ENCODE data around the gene PA2G4. TPM values are rescaled to one million over a fixed set of nuclear protein-coding genes. Genes with fewer than 3 reads are reported as not detected.
"Not testable (repeated sequence)": the region's sequence is repeated elsewhere in the genome, so short reads cannot be mapped to it uniquely, and the experiment has no call there.

Gene PA2G4
- total and polyA plus RNA-seq, 10 of the 15 experiments (the other 5 are each of a cell fraction or from before 2014, with no cell fraction given), result 148 to 514 (median 406) TPM

DNA sequence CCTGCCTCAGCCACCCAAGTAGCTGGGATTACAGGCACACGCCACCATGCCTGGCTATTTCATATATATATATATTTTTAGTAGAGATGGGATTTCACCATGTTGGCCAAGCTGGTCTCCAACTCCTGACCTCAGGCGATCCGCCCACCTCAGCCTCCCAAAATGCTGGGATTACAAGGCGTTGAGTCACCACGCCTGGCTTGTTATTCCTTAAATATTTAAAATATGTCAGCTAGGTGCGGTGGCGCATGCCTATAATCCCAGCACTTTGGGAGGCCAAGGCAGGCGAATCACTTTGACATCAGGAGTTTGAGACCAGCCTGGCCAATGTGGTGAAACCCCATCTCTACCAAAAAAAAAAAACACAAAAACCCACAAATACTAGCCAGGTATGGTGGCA lies 44.4 kb upstream of the PA2G4 start:
- H3K4me1 ChIP-seq (ENCODE audit: control insufficient read depth, insufficient read depth, low read length); H3K36me3 ChIP-seq (ENCODE audit: control insufficient read depth in 2 of 2, insufficient read depth in 2 of 2, low read length in 1 of 2); RAD21 ChIA-PET (ENCODE audit: unreplicated experiment); H3K79me2 ChIP-seq (ENCODE audit: control insufficient read depth, insufficient read depth, low read length); POLR2A ChIA-PET; H2AFZ ChIP-seq (ENCODE audit: control insufficient read depth, low read depth, low read length); H4K20me1 ChIP-seq (ENCODE audit: control insufficient read depth, insufficient read depth); in situ Hi-C loops (cut with MboI); H3K4me3 ChIP-seq; H3K27me3 ChIP-seq (replicated peaks in 1 of 2; ENCODE audit: control insufficient read depth in 2 of 2, insufficient read depth in 2 of 2, low read length in 1 of 2); intact Hi-C loops (cut with micrococcal nuclease; ENCODE audit: unreplicated experiment); BruUV-seq (replicated peaks); SMC1A ChIA-PET (ENCODE audit: uncharacterized antibody, unreplicated experiment); H3K9me3 ChIP-seq (replicated peaks; ENCODE audit: control insufficient read depth, insufficient read depth, low read length); H3K27ac ChIP-seq (ENCODE audit: control insufficient read depth, insufficient read depth); ATAC-seq; CTCF ChIA-PET; H3K9ac ChIP-seq (ENCODE audit: control insufficient read depth, insufficient read depth, low read length); FAIRE-seq; H3K4me2 ChIP-seq (ENCODE audit: control insufficient read depth, insufficient read depth); DNase-seq (ENCODE audit: low read depth, low spot score): not testable (repeated sequence)
- WGBS (ENCODE audit: insufficient coverage, insufficient replicate concordance, low lambda C conversion rate, missing lambda C conversion rate), result 83% methylated on average over 8 of the region's 8 CpGs

DNA sequence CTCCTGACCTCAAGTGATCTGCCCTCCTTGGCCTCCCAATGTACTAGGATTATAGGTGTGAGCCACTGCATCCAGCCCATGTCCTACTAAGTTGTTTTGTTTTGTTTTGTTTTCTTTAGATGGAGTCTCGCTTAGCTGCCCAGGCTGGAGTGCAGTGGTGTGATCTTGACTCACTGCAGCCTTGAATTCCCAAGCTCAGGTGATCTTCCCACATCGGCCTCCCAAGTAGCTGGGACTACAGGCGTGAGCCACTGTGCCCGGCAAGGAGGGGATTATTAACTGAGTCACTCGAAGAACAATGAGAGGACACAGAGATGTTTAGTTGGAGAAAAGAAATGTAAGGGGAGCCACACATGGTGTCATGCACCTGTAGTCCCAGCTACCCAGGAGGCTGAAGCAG lies 42.4 kb upstream of the PA2G4 start:
- CTCF ChIA-PET, result interaction anchor here (0.9 kb wide), 1 partner anchor 11 kb away, joined by 3 read pairs; no protein-coding TSS in a partner anchor
- RAD21 ChIA-PET (ENCODE audit: unreplicated experiment), result no interaction called here
- FAIRE-seq, result no peak

More for the DNA sequence above, 42.4 kb upstream of the PA2G4 start:
- no TSS peak for BruUV-seq (replicated peaks)
- Histone ChIP-seq H3K79me2 (ENCODE audit: control insufficient read depth, insufficient read depth, low read length) (no peaks in the 10 kb centered on the region), H3K4me2 (ENCODE audit: control insufficient read depth, insufficient read depth) (no peak overlapping the region), H2AFZ (ENCODE audit: control insufficient read depth, low read depth, low read length) (no peak overlapping the region), H3K27me3 (replicated peaks in 1 of 2; ENCODE audit: control insufficient read depth in 2 of 2, insufficient read depth in 2 of 2, low read length in 1 of 2) (no peaks in the 10 kb centered on the region), H3K9ac (ENCODE audit: control insufficient read depth, insufficient read depth, low read length) (no peak overlapping the region), H3K9me3 (replicated peaks; ENCODE audit: control insufficient read depth, insufficient read depth, low read length) (no peaks in the 10 kb centered on the region), H4K20me1 (ENCODE audit: control insufficient read depth, insufficient read depth) (no peaks in the 10 kb centered on the region), H3K36me3 (ENCODE audit: control insufficient read depth in 2 of 2, insufficient read depth in 2 of 2, low read length in 1 of 2) (no peaks in the 10 kb centered on the region), H3K27ac (ENCODE audit: control insufficient read depth, insufficient read depth) (no peak overlapping the region), H3K4me3 (no peak overlapping the region), H3K4me1 (ENCODE audit: control insufficient read depth, insufficient read depth, low read length) (no peaks in the 10 kb centered on the region)
- in situ Hi-C loops (cut with MboI) (no loop called here), intact Hi-C loops (cut with micrococcal nuclease; ENCODE audit: unreplicated experiment) (no loop called here)
- SMC1A ChIA-PET (ENCODE audit: uncharacterized antibody, unreplicated experiment), result no interaction called here
- DNase-seq (ENCODE audit: low read depth, low spot score) (no peak), ATAC-seq (no peak)
- POLR2A ChIA-PET, result no interaction called here
- 31% methylated on average over 5 of the region's 5 CpGs for WGBS (ENCODE audit: insufficient coverage, insufficient replicate concordance, low lambda C conversion rate, missing lambda C conversion rate)
- TF ChIP-seq SUZ12 (IDR thresholded peaks at IDR 0.05; ENCODE audit: unreplicated experiment) (no peak), HDAC6 (IDR thresholded peaks at IDR 0.05; ENCODE audit: unreplicated experiment) (no peak), NR2C2 (IDR thresholded peaks at IDR 0.05; ENCODE audit: borderline replicate concordance, control insufficient read depth, insufficient read length, low read depth) (no peak), CBFB (IDR thresholded peaks at IDR 0.05; ENCODE audit: low read depth) (no peak), SIN3A (IDR thresholded peaks at IDR 0.05; ENCODE audit: low read depth, low read length) (no peak), EP300 (IDR thresholded peaks at IDR 0.05; ENCODE audit: borderline replicate concordance in 1 of 2, control insufficient read depth in 1 of 2, low read depth in 2 of 2, low read length in 2 of 2) (no peak)
